B cell (primary cell): Measurements from ENCODE around the gene PRRT2.
"Not testable (repeated sequence)": the region's sequence is repeated elsewhere in the genome, so short reads cannot be mapped to it uniquely, and the experiment has no call there.

Experiments used
- CTCF ChIP-seq: fragments of 200-600 bp; IDR thresholded peaks from one replicate; pipeline ENCODE4 v1.8.0; 2022; ENCODE audit warnings: antibody characterized with exemption, mild to moderate bottlenecking
- EZH2 ChIP-seq: IDR thresholded peaks from 2 replicates; pipeline ENCODE4 v1.6.1; 2012; ENCODE audit warnings: borderline replicate concordance, low read depth, mild to moderate bottlenecking, moderate library complexity, low read length; ENCODE audit not compliant: insufficient read depth, poor library complexity, severe bottlenecking

DNA sequence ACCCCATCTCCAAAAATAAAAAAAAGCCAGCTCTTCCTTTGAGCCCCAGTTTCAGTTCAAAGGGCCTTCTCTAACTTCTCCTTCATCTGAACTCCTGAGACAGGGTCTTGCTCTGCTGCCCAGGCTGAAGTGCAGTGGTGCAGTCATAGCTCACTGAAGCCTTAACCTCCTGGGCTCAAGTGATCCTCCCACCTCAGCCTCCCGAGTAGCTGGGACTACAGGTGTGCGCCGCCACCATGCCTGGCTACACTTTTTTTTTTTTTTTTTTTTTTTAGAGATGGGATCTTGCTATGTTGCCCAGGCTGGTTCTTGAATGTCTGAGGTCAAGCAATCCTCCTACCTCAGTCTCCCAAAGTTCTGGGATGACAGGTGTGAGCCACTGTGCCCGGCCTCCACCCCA lies 21.2 kb downstream of the PRRT2 start:
- TF ChIP-seq CTCF, EZH2: not testable (repeated sequence)
